Panc1 (cell line): ENCODE results near the gene KLF6.

Experiments used
- CTCF ChIP-seq: fragments of 450-650 bp; IDR thresholded peaks from 2 replicates; pipeline ENCODE4 v1.5.1; 2017; ENCODE audit warnings: mild to moderate bottlenecking
- POLR2AphosphoS5 ChIP-seq: IDR thresholded peaks from 2 replicates; pipeline ENCODE4 v1.6.1; 2012; ENCODE audit warnings: mild to moderate bottlenecking, low read depth, low read length, moderate library complexity

DNA sequence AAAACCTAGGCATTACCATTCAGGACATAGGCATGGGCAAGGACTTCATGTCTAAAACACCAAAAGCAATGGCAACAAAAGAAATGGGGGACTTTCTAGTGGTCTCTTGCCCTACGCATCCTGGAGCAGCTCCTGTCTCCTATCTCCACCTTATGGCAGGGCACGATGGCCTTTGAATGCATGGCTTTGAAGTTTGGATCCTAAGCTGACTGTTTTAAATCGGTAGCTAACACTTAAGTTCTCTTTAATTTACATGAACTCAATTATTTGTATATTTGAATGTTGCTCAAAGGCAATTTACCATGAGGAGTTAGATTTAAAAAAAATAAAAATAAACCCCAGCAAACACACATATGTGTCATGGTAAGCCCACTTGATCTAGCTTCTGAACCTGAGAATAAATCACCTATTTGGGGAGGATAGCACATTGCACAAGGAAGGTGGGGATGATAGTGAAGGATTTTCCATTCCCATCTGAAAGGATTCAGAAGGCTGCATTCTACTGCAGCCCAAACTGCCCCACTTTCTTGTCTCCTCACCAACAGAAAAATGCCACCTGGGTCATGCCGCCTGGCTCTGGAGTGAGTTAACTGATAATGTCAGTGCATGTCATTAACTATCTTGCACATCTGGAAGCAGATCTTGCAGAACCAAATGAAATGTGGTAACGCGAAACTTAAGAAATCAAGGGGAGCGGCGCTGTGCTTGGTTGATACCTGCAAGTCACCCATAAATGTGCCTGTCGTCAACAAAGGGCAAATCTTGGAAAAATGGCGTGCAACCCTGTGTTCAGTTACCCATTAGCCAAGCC lies 12.4 kb downstream of the KLF6 start:
- TF ChIP-seq POLR2AphosphoS5 (no peak), CTCF (peak; percentile 16; the same call in 1 of the 2 replicates)
